WTC11 (cell line): ENCODE results near the gene RAB39A. TPM values are rescaled to one million over a fixed set of nuclear protein-coding genes. Genes with fewer than 3 reads are reported as not detected.

Experiments used
- ATAC-seq: fragments of 200-7000 bp; cut with Tn5 transposase; 2 replicates; pipeline ENCODE4 v1.10.0; 2021; ENCODE audit warnings: mild to moderate bottlenecking, moderate library complexity
- CTCF ChIA-PET: fragments of 300-600 bp; sonication (Branson Sonifier 250); formaldehyde crosslinking; loops from one replicate; lab custom pipeline; 2021; ENCODE audit warnings: antibody characterized with exemption; lab: Charles Lee
- POLR2A ChIA-PET: fragments of 350-600 bp; sonication (Branson Sonifier 250); formaldehyde crosslinking; loops from one replicate; lab custom pipeline; 2021; ENCODE audit warnings: antibody characterized with exemption; lab: Charles Lee
- DNase-seq: peaks from one replicate; pipeline ENCODE4 v3.0.0; 2021; ENCODE audit warnings: low spot score
- H3K27ac Mint-ChIP-seq: 2 replicates; pipeline ENCODE4 v1.8.0; 2021; ENCODE audit warnings: mixed read lengths
- H3K27me3 Mint-ChIP-seq: 2 replicates; pipeline ENCODE4 v1.8.0; 2021; ENCODE audit warnings: low read depth, mild to moderate bottlenecking, moderate library complexity, mixed read lengths
- H3K36me3 Mint-ChIP-seq: 2 replicates; pipeline ENCODE4 v1.8.0; 2021; ENCODE audit warnings: mixed read lengths
- H3K4me1 Mint-ChIP-seq: 2 replicates; pipeline ENCODE4 v1.8.0; 2022; ENCODE audit warnings: mixed read lengths
- H3K4me3 Mint-ChIP-seq: 2 replicates; pipeline ENCODE4 v1.8.0; 2021; ENCODE audit warnings: mild to moderate bottlenecking, moderate library complexity, mixed read lengths
- H3K9me3 Mint-ChIP-seq: 2 replicates; pipeline ENCODE4 v1.8.0; 2021; ENCODE audit warnings: mixed read lengths
- CBFB ChIP-seq: sonication (generic); formaldehyde crosslinking; IDR thresholded peaks from 2 replicates; pipeline ENCODE4 v1.8.1; 2022; ENCODE audit warnings: mild to moderate bottlenecking, low read depth, missing genetic modification reagents
- CREM ChIP-seq: sonication (generic); formaldehyde crosslinking; IDR thresholded peaks from 2 replicates; pipeline ENCODE4 v1.8.1; 2022; ENCODE audit warnings: mild to moderate bottlenecking, missing genetic modification reagents, moderate library complexity
- CTCF ChIP-seq: fragments of 200-600 bp; IDR thresholded peaks from 2 replicates; pipeline ENCODE4 v1.8.0; 2022; ENCODE audit warnings: antibody characterized with exemption
- E2F4 ChIP-seq: sonication (generic); formaldehyde crosslinking; IDR thresholded peaks from 2 replicates; pipeline ENCODE4 v1.8.1; 2022; ENCODE audit warnings: low read depth, mild to moderate bottlenecking, moderate library complexity, missing genetic modification reagents, borderline replicate concordance
- ERG ChIP-seq: fragments of 250-450 bp; sonication (Bioruptor Pico); IDR thresholded peaks from 2 replicates; pipeline ENCODE4 v1.8.0; 2021; ENCODE audit warnings: mild to moderate bottlenecking
- ETV6 ChIP-seq: sonication (generic); formaldehyde crosslinking; IDR thresholded peaks from 2 replicates; pipeline ENCODE4 v1.8.1; 2022; ENCODE audit warnings: mild to moderate bottlenecking, missing genetic modification reagents
- GRHL2 ChIP-seq: fragments of 250-450 bp; sonication (Bioruptor Pico); IDR thresholded peaks from 2 replicates; pipeline ENCODE4 v1.8.0; 2022; ENCODE audit warnings: mild to moderate bottlenecking, moderate library complexity; ENCODE audit not compliant: insufficient replicate concordance, severe bottlenecking
- HMGXB4 ChIP-seq: sonication (generic); formaldehyde crosslinking; IDR thresholded peaks from 2 replicates; pipeline ENCODE4 v1.8.1; 2023; ENCODE audit warnings: mild to moderate bottlenecking, moderate library complexity, missing genetic modification reagents
- MAX ChIP-seq: sonication (generic); formaldehyde crosslinking; IDR thresholded peaks from 2 replicates; pipeline ENCODE4 v1.8.0; 2022; ENCODE audit warnings: mild to moderate bottlenecking, missing genetic modification reagents
- USF2 ChIP-seq: sonication (generic); formaldehyde crosslinking; IDR thresholded peaks from 2 replicates; pipeline ENCODE4 v1.8.1; 2023; ENCODE audit warnings: mild to moderate bottlenecking, missing genetic modification reagents, moderate library complexity
- ZNF121 ChIP-seq: sonication (generic); formaldehyde crosslinking; IDR thresholded peaks from 2 replicates; pipeline ENCODE4 v1.8.0; 2023; ENCODE audit warnings: missing genetic modification reagents
- ZNF317 ChIP-seq: sonication (generic); formaldehyde crosslinking; IDR thresholded peaks from 2 replicates; pipeline ENCODE4 v1.8.1; 2023; ENCODE audit warnings: low read depth, mild to moderate bottlenecking, moderate library complexity, missing genetic modification reagents, borderline replicate concordance
- total RNA-seq: library from RNA; stranded (reverse); gene quantifications from 3 replicates; pipeline ENCODE4 v1.2.3, GENCODE V29; 2021

Gene RAB39A
- total RNA-seq, 1 experiment from 2014 or later, result 12.1 TPM

GRCh38 chr11:107915229-107915628 is 13.0 kb upstream of the RAB39A start:
- Mint-ChIP-seq H3K4me3 (no peak overlapping the region), H3K36me3 (no peaks in the 10 kb centered on the region), H3K9me3 (peaks cover 4% of the 10 kb centered on the region), H3K27ac (no peak overlapping the region), H3K27me3 (no peaks in the 10 kb centered on the region; the same call in 1 of the 2 replicates), H3K4me1 (0 out of 2 replicates have a peak, but pooled peaks cover 2% of the 10 kb centered on the region)
- TF ChIP-seq CREM, result no peak
- TF ChIP-seq ZNF121 (CRISPR knock-in tag), result no peak
- TF ChIP-seq ZNF317, result no peak
- TF ChIP-seq HMGXB4 (CRISPR knock-in tag), result no peak
- no peak for DNase-seq
- ChIA-PET CTCF (interaction anchor here (0.7 kb wide), 1 partner anchor 122 kb away, joined by 3 read pairs; no protein-coding TSS in a partner anchor), POLR2A (no interaction called here)
- ATAC-seq, result no peak

GRCh38 chr11:107916671-107917241 is 11.5 kb upstream of the RAB39A start:
- Mint-ChIP-seq H3K27me3 (no peaks in the 10 kb centered on the region; the same call in 1 of the 2 replicates), H3K9me3 (no peaks in the 10 kb centered on the region)

More at GRCh38 chr11:107916671-107917241, 11.5 kb upstream of the RAB39A start:
- DNase-seq (peak; percentile 81), ATAC-seq (peak; percentile 94)
- no peak overlapping the region for H3K4me3 Mint-ChIP-seq
- CTCF ChIA-PET, result interaction anchor here (0.6 to 2.2 kb wide), 29 partner anchors 9 to 732 kb away, joined by 3 to 15 read pairs (median 4); partner anchors contain the start of genes CUL5, RAB39A and SLC35F2
- H3K36me3 Mint-ChIP-seq, result no peaks in the 10 kb centered on the region
- H3K4me1 Mint-ChIP-seq, result 0 out of 2 replicates have a peak, but pooled peaks cover 2% of the 10 kb centered on the region
- TF ChIP-seq CBFB (CRISPR knock-in tag), result 0 out of 2 replicates have a peak, but pooled peaks have one; percentile 43
- TF ChIP-seq ERG (CRISPR knock-in tag), result no peak
- TF ChIP-seq E2F4, result no peak
- peak; percentile 92 for TF ChIP-seq CTCF
- TF ChIP-seq USF2 (CRISPR knock-in tag), result 0 out of 2 replicates have a peak, but pooled peaks have one; percentile 4
- peak; percentile 35; the same call in 1 of the 2 replicates for TF ChIP-seq MAX (CRISPR knock-in tag)
- TF ChIP-seq ETV6 (CRISPR knock-in tag), result peak; percentile 44; the same call in 1 of the 2 replicates
- TF ChIP-seq GRHL2, result no peak
- 0 out of 2 replicates have a peak, but pooled peaks have one; percentile 27 for TF ChIP-seq ZNF121 (CRISPR knock-in tag)
- POLR2A ChIA-PET, result no interaction called here
- H3K27ac Mint-ChIP-seq, result no peak overlapping the region
